Activated T-helper 17 cell treated with anti-CD3 and anti-CD28 coated beads, Interleukin-2, amount 50 U/mL, for 72 hours (primary cell): ENCODE measurements around the gene MTG2. TPM values are rescaled to one million over a fixed set of nuclear protein-coding genes. Genes with fewer than 3 reads are reported as not detected.

Source experiments
- ATAC-seq: fragments of 150-1000 bp; cut with Tn5 transposase; replicated peaks from 2 replicates; pipeline ENCODE4 v1.10.0; 2021; ENCODE audit warnings: mild to moderate bottlenecking, moderate library complexity
- H3K27ac Mint-ChIP-seq: one replicate; pipeline ENCODE4 v1.8.0; 2022; ENCODE audit warnings: mixed read lengths
- H3K27me3 Mint-ChIP-seq: one replicate; pipeline ENCODE4 v1.8.0; 2022; ENCODE audit warnings: mixed read lengths
- H3K36me3 Mint-ChIP-seq: one replicate; pipeline ENCODE4 v1.8.0; 2022; ENCODE audit warnings: low read depth, mild to moderate bottlenecking, mixed read lengths
- H3K4me1 Mint-ChIP-seq: one replicate; pipeline ENCODE4 v1.8.0; 2022; ENCODE audit warnings: mixed read lengths
- H3K4me3 Mint-ChIP-seq: one replicate; pipeline ENCODE4 v1.8.0; 2022; ENCODE audit warnings: mild to moderate bottlenecking, mixed read lengths
- H3K9me3 Mint-ChIP-seq: one replicate; pipeline ENCODE4 v1.8.0; 2022; ENCODE audit warnings: mixed read lengths
- total RNA-seq, 2 donors: library from RNA; stranded (reverse); gene quantifications; one replicate each; pipeline ENCODE4 v1.2.3, GENCODE V29; 2022

MTG2 gene
- total RNA-seq, 2 donors from 2014 or later, result 19.7 to 40.2 TPM

- H3K27ac Mint-ChIP-seq, result no peak overlapping the region
- peaks cover 11% of the 10 kb centered on the region for H3K4me1 Mint-ChIP-seq
- H3K27me3 Mint-ChIP-seq, result no peaks in the 10 kb centered on the region
- ATAC-seq, result no peak
- no peaks in the 10 kb centered on the region for H3K9me3 Mint-ChIP-seq
- H3K36me3 Mint-ChIP-seq, result no peaks in the 10 kb centered on the region
- H3K4me3 Mint-ChIP-seq, result no peak overlapping the region
These were observed 54.1 kb downstream of the MTG2 start for GRCh38 chr20:62236766-62237513.

- H3K27ac Mint-ChIP-seq, result peak overlapping the region; percentile 91
- H3K36me3 Mint-ChIP-seq, result no peaks in the 10 kb centered on the region
- ATAC-seq, result no peak
- peak overlapping the region; percentile 85 for H3K4me3 Mint-ChIP-seq
- no peaks in the 10 kb centered on the region for H3K27me3 Mint-ChIP-seq
- H3K4me1 Mint-ChIP-seq, result peaks cover 11% of the 10 kb centered on the region
- no peaks in the 10 kb centered on the region for H3K9me3 Mint-ChIP-seq
These were observed 54.6 kb downstream of the MTG2 start for GRCh38 chr20:62237514-62237800.

GRCh38 chr20:62237801-62238568, 55.2 kb downstream of the MTG2 start, which contains the start of gene OSBPL2:
Gene OSBPL2, plus strand, starts transcription at chr20:62238521. Its CDS starts 17,664 bp downstream, at chr20:62256185.
- Mint-ChIP-seq H3K27ac (peak within 1 kb of the TSS; percentile 91), H3K36me3 (no peaks in the 10 kb centered on the region), H3K4me1 (peaks cover 11% of the 10 kb centered on the region), H3K4me3 (peak within 1 kb of the TSS; percentile 85), H3K27me3 (no peaks in the 10 kb centered on the region), H3K9me3 (no peaks in the 10 kb centered on the region)
- peak; percentile 99 for ATAC-seq

- Mint-ChIP-seq H3K27me3 (no peaks in the 10 kb centered on the region), H3K4me1 (peaks cover 11% of the 10 kb centered on the region), H3K9me3 (no peaks in the 10 kb centered on the region), H3K4me3 (peak overlapping the region; percentile 85), H3K36me3 (no peaks in the 10 kb centered on the region), H3K27ac (peak overlapping the region; percentile 81)
- no peak for ATAC-seq
These were observed 55.9 kb downstream of the MTG2 start for GRCh38 chr20:62238569-62239277.

- Mint-ChIP-seq H3K27ac (peak overlapping the region; percentile 81), H3K9me3 (no peaks in the 10 kb centered on the region), H3K4me3 (peak overlapping the region; percentile 69), H3K4me1 (peaks cover 11% of the 10 kb centered on the region), H3K27me3 (no peaks in the 10 kb centered on the region), H3K36me3 (no peaks in the 10 kb centered on the region)
- no peak for ATAC-seq
These were observed 56.6 kb downstream of the MTG2 start for GRCh38 chr20:62239278-62239879.

GRCh38 chr20:62240020-62240685, 57.3 kb downstream of the MTG2 start:
- Mint-ChIP-seq H3K36me3 (no peaks in the 10 kb centered on the region), H3K4me1 (peaks cover 11% of the 10 kb centered on the region), H3K4me3 (peak overlapping the region; percentile 69), H3K27me3 (no peaks in the 10 kb centered on the region), H3K27ac (peak overlapping the region; percentile 81), H3K9me3 (no peaks in the 10 kb centered on the region)
- no peak for ATAC-seq

- Mint-ChIP-seq H3K27ac (peak overlapping the region; percentile 59), H3K4me1 (peaks cover 11% of the 10 kb centered on the region)
These were observed 58.7 kb downstream of the MTG2 start for GRCh38 chr20:62241506-62241905.

GRCh38 chr20:62242176-62242575, 59.3 kb downstream of the MTG2 start:
- no peaks in the 10 kb centered on the region for H3K27me3 Mint-ChIP-seq
- H3K9me3 Mint-ChIP-seq, result no peaks in the 10 kb centered on the region
- H3K36me3 Mint-ChIP-seq, result no peaks in the 10 kb centered on the region
- peak overlapping the region; percentile 65 for H3K27ac Mint-ChIP-seq
- H3K4me3 Mint-ChIP-seq, result no peak overlapping the region
- peaks cover 11% of the 10 kb centered on the region for H3K4me1 Mint-ChIP-seq
- no peak for ATAC-seq

More at GRCh38 chr20:62241506-62241905, 58.7 kb downstream of the MTG2 start:
- Mint-ChIP-seq H3K4me3 (no peak overlapping the region), H3K27me3 (no peaks in the 10 kb centered on the region), H3K9me3 (no peaks in the 10 kb centered on the region), H3K36me3 (no peaks in the 10 kb centered on the region)
- ATAC-seq, result no peak

- Mint-ChIP-seq H3K4me1 (peaks cover 11% of the 10 kb centered on the region), H3K4me3 (no peak overlapping the region), H3K9me3 (no peaks in the 10 kb centered on the region), H3K27me3 (no peaks in the 10 kb centered on the region), H3K27ac (peak overlapping the region; percentile 65), H3K36me3 (no peaks in the 10 kb centered on the region)
- ATAC-seq, result no peak
These were observed 60.3 kb downstream of the MTG2 start for GRCh38 chr20:62243106-62243505.

- ATAC-seq, result no peak
- no peak overlapping the region for H3K27ac Mint-ChIP-seq
These were observed 61.2 kb downstream of the MTG2 start for GRCh38 chr20:62243906-62244515.

GRCh38 chr20:62244644-62245108, 61.8 kb downstream of the MTG2 start:
- Mint-ChIP-seq H3K4me1 (peaks cover 11% of the 10 kb centered on the region), H3K4me3 (no peak overlapping the region), H3K27me3 (no peaks in the 10 kb centered on the region), H3K36me3 (no peaks in the 10 kb centered on the region), H3K9me3 (no peaks in the 10 kb centered on the region), H3K27ac (no peak overlapping the region)
- ATAC-seq, result no peak

More at GRCh38 chr20:62243906-62244515, 61.2 kb downstream of the MTG2 start:
- Mint-ChIP-seq H3K9me3 (no peaks in the 10 kb centered on the region), H3K4me3 (no peak overlapping the region), H3K27me3 (no peaks in the 10 kb centered on the region), H3K36me3 (no peaks in the 10 kb centered on the region), H3K4me1 (peaks cover 11% of the 10 kb centered on the region)

GRCh38 chr20:62245911-62246280, 63.1 kb downstream of the MTG2 start:
- Mint-ChIP-seq H3K9me3 (no peaks in the 10 kb centered on the region), H3K4me1 (peaks cover 13% of the 10 kb centered on the region), H3K27me3 (no peaks in the 10 kb centered on the region), H3K4me3 (no peak overlapping the region), H3K36me3 (no peaks in the 10 kb centered on the region), H3K27ac (no peak overlapping the region)
- no peak for ATAC-seq

GRCh38 chr20:62246431-62246830, 63.6 kb downstream of the MTG2 start:
- no peak overlapping the region for H3K27ac Mint-ChIP-seq
- peaks cover 10% of the 10 kb centered on the region for H3K4me1 Mint-ChIP-seq
- no peak overlapping the region for H3K4me3 Mint-ChIP-seq
- ATAC-seq, result no peak
- no peaks in the 10 kb centered on the region for H3K27me3 Mint-ChIP-seq
- no peaks in the 10 kb centered on the region for H3K36me3 Mint-ChIP-seq
- H3K9me3 Mint-ChIP-seq, result no peaks in the 10 kb centered on the region
